GM12892 (cell line): ENCODE results near the gene FAM83F.
"Not testable (repeated sequence)": the region's sequence is repeated elsewhere in the genome, so short reads cannot be mapped to it uniquely, and the experiment has no call there.

Experiments
- DNase-seq: peaks from one replicate; pipeline ENCODE4 v3.0.0; 2011; ENCODE audit not compliant: insufficient read length
- FAIRE-seq: peaks from 2 replicates; lab custom pipeline; 2011; peaks lifted over from hg19 to GRCh38; lab: Jason Lieb, UNC
- POLR2A ChIP-seq: IDR thresholded peaks from 2 replicates; pipeline ENCODE4 v1.6.1; 2011; ENCODE audit warnings: low read depth, low read length, control low read depth
- POLR2AphosphoS5 ChIP-seq: IDR thresholded peaks from 2 replicates; pipeline ENCODE4 v1.6.1; 2011; ENCODE audit warnings: low read depth, low read length, control low read depth
- TAF1 ChIP-seq: IDR thresholded peaks from 2 replicates; pipeline ENCODE4 v1.6.1; 2011; ENCODE audit warnings: low read depth, mild to moderate bottlenecking, control low read depth, low read length, borderline replicate concordance

FAM83F gene

DNA sequence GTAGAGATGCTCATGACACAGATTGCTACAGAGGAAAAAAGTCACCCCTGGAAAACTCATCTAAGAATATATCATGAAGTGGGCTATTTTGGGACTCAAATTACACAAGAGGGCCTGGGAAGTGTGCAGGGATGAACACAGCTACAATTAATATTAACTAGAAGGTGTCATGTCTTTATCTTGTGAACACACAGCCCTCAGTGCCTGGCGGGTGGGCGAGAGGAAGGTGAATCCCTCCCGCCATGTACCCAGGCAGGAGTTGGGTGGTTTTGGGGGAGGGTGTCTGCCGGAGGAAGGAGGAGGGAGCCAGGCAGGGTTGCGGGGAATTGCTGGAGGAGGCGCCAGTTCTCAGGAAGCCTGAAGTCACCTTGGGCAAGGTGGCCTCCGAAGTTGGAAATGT, 5.1 kb upstream of the FAM83F start:
- TF ChIP-seq POLR2A (no peak), POLR2AphosphoS5 (no peak), TAF1 (no peak)
- FAIRE-seq (no peak), DNase-seq (no peak)

DNA sequence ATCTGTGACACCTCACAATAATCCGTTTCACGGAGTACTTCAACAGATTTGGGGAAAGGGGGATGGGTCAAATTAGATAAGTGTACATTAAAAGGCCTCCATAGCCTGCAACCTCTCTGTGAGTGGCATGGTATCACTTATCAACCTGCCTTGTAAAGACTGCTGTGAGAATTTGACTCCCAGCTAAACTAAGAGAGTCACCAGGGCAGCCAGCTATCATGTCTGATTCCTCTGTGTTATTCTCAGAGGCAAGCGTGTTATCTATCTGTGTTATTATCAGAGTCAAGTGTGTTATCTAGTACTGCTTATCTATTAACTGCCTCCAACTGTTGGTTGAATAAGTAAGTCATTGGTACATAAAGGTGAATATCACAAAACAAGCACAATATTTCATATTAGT, 4.1 kb upstream of the FAM83F start:
- FAIRE-seq (no peak), DNase-seq (no peak)
- no peak for TF ChIP-seq POLR2A
- no peak for TF ChIP-seq TAF1
- no peak for TF ChIP-seq POLR2AphosphoS5

- TF ChIP-seq TAF1 (no peak), POLR2AphosphoS5 (no peak), POLR2A (no peak)
- FAIRE-seq (no peak), DNase-seq (no peak)
Observed at GRCh38 chr22:39991159-39991860, 3.4 kb upstream of the FAM83F start.

DNA sequence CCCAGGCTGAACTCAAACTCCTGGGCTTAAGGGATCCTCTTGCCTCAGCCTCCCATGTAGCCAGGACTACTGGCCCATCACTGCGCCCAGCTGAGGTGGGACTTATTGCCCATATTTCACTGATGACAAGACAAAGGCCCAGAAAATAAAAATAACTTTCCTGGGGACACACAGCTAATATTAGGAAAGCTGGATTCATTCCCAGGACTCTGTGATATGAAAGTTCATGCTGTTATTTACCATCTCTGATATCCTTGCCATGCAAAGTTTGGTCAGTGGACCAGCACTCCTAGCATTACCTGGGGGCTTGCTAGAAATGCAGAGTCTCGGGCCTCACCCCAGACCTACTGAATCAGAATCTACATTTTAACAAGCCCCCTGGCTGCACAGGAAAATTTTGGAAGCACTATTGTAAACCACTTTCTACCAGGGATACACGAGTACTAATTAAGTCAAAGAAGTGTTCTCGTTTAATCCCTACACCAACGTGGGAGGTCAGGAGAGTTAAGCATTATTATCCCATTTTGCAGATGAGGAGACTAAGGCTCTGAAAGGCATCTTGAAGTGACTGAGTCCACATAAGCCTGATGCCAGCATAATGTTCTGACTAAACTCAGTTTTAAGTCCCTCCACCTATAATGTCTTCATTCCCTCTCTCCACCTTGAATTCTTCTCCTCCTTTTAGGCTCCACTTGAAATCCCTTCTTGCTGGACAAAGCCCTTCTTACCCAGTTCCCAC, 2.5 kb upstream of the FAM83F start:
- DNase-seq (no peak), FAIRE-seq (no peak)
- TF ChIP-seq POLR2A (no peak), TAF1 (no peak), POLR2AphosphoS5 (no peak)

DNA sequence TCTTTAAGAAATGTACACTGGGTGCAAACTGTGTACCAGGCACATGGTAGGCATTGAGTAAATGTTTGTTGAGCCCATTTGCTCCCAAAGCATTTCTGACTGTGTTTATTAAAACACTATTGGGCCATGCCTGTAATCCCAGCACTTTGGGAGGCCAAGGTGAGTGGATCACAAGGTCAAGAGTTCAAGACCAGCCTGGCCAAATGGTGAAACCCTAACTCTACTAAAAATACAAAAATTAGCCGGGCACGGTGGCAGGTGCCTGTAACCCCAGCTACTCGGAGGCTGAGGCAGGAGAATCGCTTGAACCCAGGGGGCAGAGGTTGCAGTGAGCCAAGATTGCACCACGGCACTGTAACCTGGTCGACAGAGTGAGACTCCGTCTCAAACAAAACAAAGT, 1.9 kb upstream of the FAM83F start:
- DNase-seq, FAIRE-seq: not testable (repeated sequence)

DNA sequence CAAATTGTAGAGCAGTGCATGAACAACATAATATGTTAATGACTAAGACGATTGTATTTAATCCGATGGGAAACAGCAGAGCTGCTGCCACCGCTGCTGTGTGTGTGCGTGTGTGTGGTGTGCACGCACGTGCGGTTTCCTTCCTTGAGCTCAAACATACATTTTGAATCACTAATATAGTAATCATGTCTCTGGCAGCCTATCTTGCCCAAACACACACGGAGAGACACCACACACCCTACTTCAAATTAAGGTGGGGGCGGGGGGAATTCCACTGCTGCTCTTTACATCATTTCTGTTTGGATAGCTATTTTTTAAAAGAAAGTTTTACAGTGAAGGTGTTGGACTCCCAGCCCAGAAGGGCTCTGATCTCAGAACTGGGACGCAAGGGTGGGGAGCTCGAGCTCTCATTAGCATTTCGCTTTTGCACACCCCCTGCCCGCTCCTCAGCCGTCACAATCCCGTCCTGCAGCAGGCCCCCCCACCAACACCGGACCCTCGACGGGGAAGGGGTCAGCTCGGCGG, 651 bp upstream of the FAM83F start:
- FAIRE-seq, result no peak
- TF ChIP-seq POLR2AphosphoS5 (no peak), TAF1 (no peak), POLR2A (no peak)
- no peak for DNase-seq

DNA sequence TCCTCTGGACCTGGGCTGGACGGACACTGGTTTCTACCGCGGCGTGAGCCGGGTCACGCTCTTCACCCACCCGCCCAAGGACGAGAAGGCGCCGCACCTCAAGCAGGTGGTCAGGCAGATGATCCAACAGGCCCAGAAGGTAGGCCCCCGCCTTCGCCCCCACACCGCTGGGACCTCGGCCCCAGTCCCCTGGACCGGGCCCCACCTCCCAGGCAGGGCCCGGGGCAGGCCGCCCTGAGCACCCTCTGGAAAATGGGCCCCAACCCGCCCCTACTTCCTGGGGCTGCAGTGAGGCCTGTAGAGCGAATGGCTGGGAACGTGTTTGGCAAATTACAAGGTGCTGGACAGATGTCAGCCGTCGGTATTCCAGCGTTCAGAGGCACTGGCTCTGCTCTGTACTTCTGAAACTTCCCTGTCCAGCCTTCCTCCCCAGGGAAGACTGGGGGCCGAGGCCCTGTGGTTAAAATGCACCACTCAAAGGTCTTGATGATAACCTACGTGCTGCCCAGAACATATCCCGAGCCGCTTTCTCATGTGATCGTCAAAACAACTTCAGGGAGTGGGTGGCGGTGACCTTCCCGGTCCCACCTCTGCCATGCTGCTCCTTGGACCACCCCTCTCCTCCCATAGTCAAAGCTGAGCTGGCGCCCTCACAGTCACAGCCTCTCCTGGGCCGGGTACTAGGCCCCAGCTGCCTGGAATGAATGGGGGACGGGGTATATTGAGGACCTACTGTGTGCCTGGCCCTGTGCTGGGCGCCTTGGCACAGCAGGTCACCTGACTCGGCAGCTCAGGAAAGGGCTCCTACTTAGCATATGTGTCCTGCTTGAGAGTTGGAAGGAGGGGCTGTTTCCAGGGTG, 869 bp downstream of the FAM83F start:
- no peak for FAIRE-seq
- no peak for TF ChIP-seq TAF1
- no peak for DNase-seq

- TF ChIP-seq POLR2AphosphoS5, result no peak
- TF ChIP-seq POLR2A, result no peak
- no peak for TF ChIP-seq TAF1
- no peak for FAIRE-seq
- no peak for DNase-seq
Observed at GRCh38 chr22:39996732-39997131, 2.0 kb downstream of the FAM83F start.

GRCh38 chr22:39997421-39997820, 2.7 kb downstream of the FAM83F start:
- DNase-seq, result no peak
- TF ChIP-seq POLR2A (no peak), POLR2AphosphoS5 (no peak), TAF1 (no peak)
- FAIRE-seq, result no peak

DNA sequence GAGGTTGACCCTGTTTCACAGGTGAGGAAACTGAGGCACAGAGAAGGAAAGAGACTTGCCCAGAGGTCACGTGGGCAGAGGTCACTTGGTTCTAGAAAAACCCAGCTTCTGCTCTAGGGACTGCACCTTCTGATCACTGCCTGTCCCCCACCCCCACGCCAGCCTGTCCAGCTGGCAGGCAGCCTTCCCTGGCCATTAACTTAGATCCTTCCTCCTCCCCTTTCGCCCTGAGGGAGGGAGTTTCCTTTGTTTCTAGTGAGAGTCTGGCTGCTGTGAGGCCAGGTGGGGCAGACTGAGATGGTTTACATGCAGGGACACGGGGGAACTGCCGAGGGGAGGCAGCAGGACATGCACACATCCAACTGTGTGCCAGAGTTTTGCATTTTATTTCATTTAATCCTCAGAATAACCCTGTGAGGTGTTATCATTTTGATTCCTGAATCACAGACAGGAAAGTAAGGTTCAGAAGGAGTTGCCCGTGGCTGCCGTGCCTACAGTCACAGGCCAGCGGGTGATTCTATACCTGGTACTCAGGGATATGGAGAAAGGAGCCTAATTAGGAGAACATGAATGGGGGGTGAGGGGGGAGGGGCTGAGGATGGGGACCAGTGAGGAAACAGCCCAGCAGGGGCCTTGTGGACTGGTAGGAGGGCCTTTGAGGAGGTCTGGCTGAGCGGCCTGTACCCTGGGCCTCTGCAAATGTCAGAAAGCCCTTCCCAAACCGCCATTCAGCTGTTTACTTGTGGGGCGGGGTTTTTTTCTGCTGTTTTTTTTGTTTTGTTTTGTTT, 3.4 kb downstream of the FAM83F start:
- no peak for TF ChIP-seq POLR2A
- TF ChIP-seq POLR2AphosphoS5, result no peak
- TF ChIP-seq TAF1, result no peak
- no peak for DNase-seq
- no peak for FAIRE-seq
